HepG2 (cell line): ENCODE results near the gene RPS2. TPM values are rescaled to one million over a fixed set of nuclear protein-coding genes. Genes with fewer than 3 reads are reported as not detected.
A peak's percentile ranks its signal among the peaks of the same experiment; 100 is the strongest.

Experiments used
- CCAR2 ChIP-seq: fragments of 200-400 bp; formaldehyde crosslinking; optimal IDR thresholded peaks from 2 replicates; pipeline ENCODE3; 2018; ENCODE audit warnings: low read depth, mild to moderate bottlenecking, low read length, moderate library complexity
- GTF3A ChIP-seq: sonication (generic); formaldehyde crosslinking; conservative IDR thresholded peaks from 2 replicates; pipeline ENCODE4 v1.4.0; 2020; ENCODE audit warnings: mild to moderate bottlenecking, missing genetic modification reagents
- HNRNPUL1 ChIP-seq: fragments of 200-400 bp; formaldehyde crosslinking; IDR thresholded peaks from 2 replicates; pipeline ENCODE4 v1.6.1; 2017; ENCODE audit warnings: low read depth, mild to moderate bottlenecking, low read length, moderate library complexity
- HOXA3 ChIP-seq: sonication (generic); formaldehyde crosslinking; IDR thresholded peaks from 2 replicates; pipeline ENCODE4 v1.5.0; 2020; ENCODE audit warnings: missing genetic modification reagents
- IRF1 ChIP-seq: sonication (generic); formaldehyde crosslinking; IDR thresholded peaks from 2 replicates; pipeline ENCODE4 v1.4.0; 2020; ENCODE audit warnings: low read depth, mild to moderate bottlenecking, missing genetic modification reagents
- KLF15 ChIP-seq: sonication (generic); formaldehyde crosslinking; IDR thresholded peaks from 2 replicates; pipeline ENCODE4 v1.8.1; 2023; ENCODE audit warnings: borderline replicate concordance, mild to moderate bottlenecking, inconsistent platforms, missing genetic modification reagents, mixed read lengths
- MAFF ChIP-seq: IDR thresholded peaks from 2 replicates; pipeline ENCODE4 v1.6.1; 2011; ENCODE audit warnings: low read depth, low read length, improper control_type of control experiment
- MYC ChIP-seq: sonication (generic); formaldehyde crosslinking; IDR thresholded peaks from 2 replicates; pipeline ENCODE4 v1.9.0; 2021; ENCODE audit warnings: missing genetic modification reagents, borderline replicate concordance
- MZF1 ChIP-seq: sonication (generic); formaldehyde crosslinking; IDR thresholded peaks from 2 replicates; pipeline ENCODE4 v1.8.1; 2023; ENCODE audit warnings: mild to moderate bottlenecking, missing genetic modification reagents, borderline replicate concordance
- PTBP1 ChIP-seq: fragments of 200-400 bp; formaldehyde crosslinking; IDR thresholded peaks from 2 replicates; pipeline ENCODE4 v1.6.1; 2018; ENCODE audit warnings: low read length, low read depth; ENCODE audit not compliant: poor library complexity, severe bottlenecking
- RELA ChIP-seq: sonication (generic); formaldehyde crosslinking; IDR thresholded peaks from 2 replicates; pipeline ENCODE4 v1.4.0; 2020; ENCODE audit warnings: missing genetic modification reagents
- RORA ChIP-seq: sonication (generic); formaldehyde crosslinking; IDR thresholded peaks from 2 replicates; pipeline ENCODE4 v1.5.0; 2020; ENCODE audit warnings: mild to moderate bottlenecking, missing genetic modification reagents, moderate library complexity
- TARDBP ChIP-seq: sonication (generic); formaldehyde crosslinking; IDR thresholded peaks from 2 replicates; pipeline ENCODE4 v1.8.0; 2022; ENCODE audit warnings: mild to moderate bottlenecking, missing genetic modification reagents
- TCF7L2 ChIP-seq: IDR thresholded peaks from 2 replicates; pipeline ENCODE4 v1.6.1; 2011; ENCODE audit warnings: mild to moderate bottlenecking, low read depth, low read length, moderate library complexity
- ZBTB7A ChIP-seq: sonication (generic); formaldehyde crosslinking; IDR thresholded peaks from 2 replicates; pipeline ENCODE4 v1.8.0; 2022; ENCODE audit warnings: mild to moderate bottlenecking, missing genetic modification reagents
- ZMYM2 ChIP-seq: sonication (generic); formaldehyde crosslinking; IDR thresholded peaks from 2 replicates; pipeline ENCODE4 v1.8.0; 2022; ENCODE audit warnings: mild to moderate bottlenecking, missing genetic modification reagents
- ZNF143 ChIP-seq: sonication (generic); formaldehyde crosslinking; IDR thresholded peaks from 2 replicates; pipeline ENCODE4 v1.4.0; 2020; ENCODE audit warnings: missing genetic modification reagents
- ZNF326 ChIP-seq: sonication (generic); formaldehyde crosslinking; IDR thresholded peaks from 2 replicates; pipeline ENCODE4 v1.4.0; 2020; ENCODE audit warnings: missing genetic modification reagents, borderline replicate concordance
- ZNF33A ChIP-seq: sonication (generic); formaldehyde crosslinking; IDR thresholded peaks from 2 replicates; pipeline ENCODE4 v1.5.1; 2020; ENCODE audit warnings: missing genetic modification reagents, mild to moderate bottlenecking, moderate library complexity, borderline replicate concordance
- ZNF607 ChIP-seq: sonication (generic); formaldehyde crosslinking; IDR thresholded peaks from 2 replicates; pipeline ENCODE4 v1.5.1; 2020; ENCODE audit warnings: missing genetic modification reagents, mild to moderate bottlenecking, borderline replicate concordance
- ZNF75D ChIP-seq: sonication (generic); formaldehyde crosslinking; IDR thresholded peaks from 2 replicates; pipeline ENCODE4 v1.8.1; 2023; ENCODE audit warnings: missing genetic modification reagents, mild to moderate bottlenecking, borderline replicate concordance
- ZNF768 ChIP-seq: sonication (generic); formaldehyde crosslinking; IDR thresholded peaks from 2 replicates; pipeline ENCODE4 v1.4.0; 2020; ENCODE audit warnings: missing genetic modification reagents
- ZNF883 ChIP-seq: sonication (generic); formaldehyde crosslinking; IDR thresholded peaks from 2 replicates; pipeline ENCODE4 v1.5.1; 2020; ENCODE audit warnings: mild to moderate bottlenecking, missing genetic modification reagents; ENCODE audit errors: not compliant biosample characterization
- polyA plus RNA-seq, 8 experiments: library from polyadenylated mRNA; depleted of rRNA in 3 of 8; stranded (reverse) in 7 of 8; unstranded in 1 of 8; fragments of >200 nt; fragmentation: Illumina TruSeq in 4 of 8; extraction: Trizol in 4 of 8; gene quantifications; 2 replicates each; pipeline versions ENCODE4 v1.2.1 to v1.2.3, GENCODE V29; 2011 to 2016; ENCODE audit warnings: low read depth in 4 of 8, missing spikeins in 1 of 8, mixed read lengths in 1 of 8; ENCODE audit not compliant: insufficient read depth in 1 of 8
- total RNA-seq, 5 experiments: library from RNA; depleted of rRNA; stranded (reverse); fragments of >200 nt; fragmentation: Illumina TruSeq; extraction: Trizol; gene quantifications; 2 replicates each; pipeline ENCODE4 v1.2.3, GENCODE V29; 2016; ENCODE audit warnings: low read depth in 1 of 5
- TF ChIP-seq, protein P1 (sequence below): sonication (generic); formaldehyde crosslinking; IDR thresholded peaks from 2 replicates; pipeline ENCODE4 v1.8.0; 2022; ENCODE audit warnings: mild to moderate bottlenecking, missing genetic modification reagents, moderate library complexity
- TF ChIP-seq, protein P2 (sequence below): sonication (generic); formaldehyde crosslinking; IDR thresholded peaks from 2 replicates; pipeline ENCODE4 v1.4.0; 2020; ENCODE audit warnings: missing genetic modification reagents, borderline replicate concordance

RPS2 gene
- total and polyA plus RNA-seq, 2 of the 13 experiments (the other 11 are each of a cell fraction or from before 2014, with no cell fraction given): 1,908 to 4,514 TPM

DNA sequence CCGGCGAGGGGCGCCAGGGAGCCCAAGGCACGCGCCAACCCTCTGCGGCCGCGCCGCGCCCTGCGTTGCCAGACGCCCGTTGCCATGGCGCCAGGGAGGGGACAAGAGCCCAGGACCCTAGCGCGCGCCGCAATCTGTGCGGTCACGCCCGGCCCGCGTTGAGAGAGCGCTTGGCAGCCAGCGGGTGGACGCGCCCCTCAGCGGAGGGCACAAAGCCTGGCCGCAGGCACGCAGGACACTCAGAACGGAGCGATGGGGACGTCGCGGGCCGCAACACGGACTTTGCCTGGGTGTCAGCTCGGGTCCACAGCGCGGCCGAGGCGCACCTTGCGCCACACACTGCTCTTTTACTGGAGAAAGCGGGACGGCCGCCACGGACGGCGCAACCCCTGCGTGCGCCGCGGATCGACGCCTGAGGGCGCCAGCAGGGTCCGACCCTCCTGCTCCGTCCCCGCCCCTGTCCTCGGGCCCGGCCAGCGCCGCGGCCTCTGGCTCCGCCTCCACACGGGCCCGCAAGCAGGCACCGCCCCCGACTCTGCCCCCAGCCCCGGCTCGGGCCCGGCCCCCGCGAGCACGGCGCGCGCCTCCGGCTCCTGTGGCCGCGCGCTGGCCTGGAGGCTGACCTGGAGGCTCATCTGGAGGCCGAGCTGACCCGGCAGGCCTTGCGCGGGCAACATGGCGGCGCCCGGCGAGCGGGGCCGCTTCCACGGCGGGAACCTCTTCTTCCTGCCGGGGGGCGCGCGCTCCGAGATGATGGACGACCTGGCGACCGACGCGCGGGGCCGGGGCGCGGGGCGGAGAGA, 19.1 kb upstream of the RPS2 start, which contains the start of gene GFER (continued):
- 0 out of 2 replicates have a peak, but pooled peaks have one; percentile 79 for TF ChIP-seq KLF15 (CRISPR knock-in tag)
- TF ChIP-seq TCF7L2: no peak
- TF ChIP-seq, protein P1, sequence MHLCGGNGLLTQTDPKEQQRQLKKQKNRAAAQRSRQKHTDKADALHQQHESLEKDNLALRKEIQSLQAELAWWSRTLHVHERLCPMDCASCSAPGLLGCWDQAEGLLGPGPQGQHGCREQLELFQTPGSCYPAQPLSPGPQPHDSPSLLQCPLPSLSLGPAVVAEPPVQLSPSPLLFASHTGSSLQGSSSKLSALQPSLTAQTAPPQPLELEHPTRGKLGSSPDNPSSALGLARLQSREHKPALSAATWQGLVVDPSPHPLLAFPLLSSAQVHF (CRISPR knock-in tag): no peak
- no peak for TF ChIP-seq MAFF
- peak; percentile 84 for TF ChIP-seq CCAR2
- peak; percentile 96 for TF ChIP-seq HOXA3 (CRISPR knock-in tag)
- TF ChIP-seq RORA (CRISPR knock-in tag): no peak
- TF ChIP-seq ZNF607 (CRISPR knock-in tag): peak; percentile 11; the same call in 1 of the 2 replicates
- TF ChIP-seq HNRNPUL1: no peak; the same call in 1 of the 2 replicates
- no peak for TF ChIP-seq TARDBP
- peak; percentile 81 for TF ChIP-seq ZMYM2 (CRISPR knock-in tag)
- no peak for TF ChIP-seq ZNF75D (CRISPR knock-in tag)
- TF ChIP-seq MYC (CRISPR knock-in tag): peak; percentile 59
- peak; percentile 64 for TF ChIP-seq PTBP1
- no peak; the same call in 1 of the 2 replicates for TF ChIP-seq RELA (CRISPR knock-in tag)
- TF ChIP-seq ZNF768 (CRISPR knock-in tag): peak; percentile 25; the same call in 1 of the 2 replicates
- peak; percentile 82 for TF ChIP-seq ZNF326 (CRISPR knock-in tag)
- no peak for TF ChIP-seq MZF1
- no peak for TF ChIP-seq ZBTB7A
- TF ChIP-seq ZNF143 (CRISPR knock-in tag): peak; percentile 90
- TF ChIP-seq GTF3A (CRISPR knock-in tag): 0 out of 2 replicates have a peak, but pooled peaks have one; percentile 1
- 0 out of 2 replicates have a peak, but pooled peaks have one; percentile 72 for TF ChIP-seq ZNF33A
- TF ChIP-seq ZNF883 (CRISPR knock-in tag): no peak
- no peak for TF ChIP-seq IRF1 (CRISPR knock-in tag)
- TF ChIP-seq, protein P2, sequence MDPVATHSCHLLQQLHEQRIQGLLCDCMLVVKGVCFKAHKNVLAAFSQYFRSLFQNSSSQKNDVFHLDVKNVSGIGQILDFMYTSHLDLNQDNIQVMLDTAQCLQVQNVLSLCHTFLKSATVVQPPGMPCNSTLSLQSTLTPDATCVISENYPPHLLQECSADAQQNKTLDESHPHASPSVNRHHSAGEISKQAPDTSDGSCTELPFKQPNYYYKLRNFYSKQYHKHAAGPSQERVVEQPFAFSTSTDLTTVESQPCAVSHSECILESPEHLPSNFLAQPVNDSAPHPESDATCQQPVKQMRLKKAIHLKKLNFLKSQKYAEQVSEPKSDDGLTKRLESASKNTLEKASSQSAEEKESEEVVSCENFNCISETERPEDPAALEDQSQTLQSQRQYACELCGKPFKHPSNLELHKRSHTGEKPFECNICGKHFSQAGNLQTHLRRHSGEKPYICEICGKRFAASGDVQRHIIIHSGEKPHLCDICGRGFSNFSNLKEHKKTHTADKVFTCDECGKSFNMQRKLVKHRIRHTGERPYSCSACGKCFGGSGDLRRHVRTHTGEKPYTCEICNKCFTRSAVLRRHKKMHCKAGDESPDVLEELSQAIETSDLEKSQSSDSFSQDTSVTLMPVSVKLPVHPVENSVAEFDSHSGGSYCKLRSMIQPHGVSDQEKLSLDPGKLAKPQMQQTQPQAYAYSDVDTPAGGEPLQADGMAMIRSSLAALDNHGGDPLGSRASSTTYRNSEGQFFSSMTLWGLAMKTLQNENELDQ (CRISPR knock-in tag): no peak
